MG63 (cell line): ENCODE measurements around the gene TRAPPC11. TPM values are rescaled to one million over a fixed set of nuclear protein-coding genes. Genes with fewer than 3 reads are reported as not detected.
A peak's percentile ranks its signal among the peaks of the same experiment; 100 is the strongest.
"Not testable (repeated sequence)": the region's sequence is repeated elsewhere in the genome, so short reads cannot be mapped to it uniquely, and the experiment has no call there.

Experiments used
- DNase-seq: peaks from one replicate; pipeline ENCODE4 v3.0.0-alpha.2; 2020
- H3K27me3 ChIP-seq: fragments of 250-450 bp; sonication (Bioruptor Pico); 2 replicates; pipeline ENCODE4 v1.5.1; 2020; ENCODE audit warnings: mild to moderate bottlenecking, moderate library complexity
- H3K36me3 ChIP-seq: fragments of 250-450 bp; sonication (Bioruptor Pico); 2 replicates; pipeline ENCODE4 v1.5.1; 2020; ENCODE audit warnings: mild to moderate bottlenecking, moderate library complexity
- H3K4me3 ChIP-seq: fragments of 250-450 bp; sonication (Bioruptor Pico); 2 replicates; pipeline ENCODE4 v1.5.1; 2020; ENCODE audit warnings: mild to moderate bottlenecking, moderate library complexity
- H3K9me3 ChIP-seq: fragments of 250-450 bp; sonication (Bioruptor Pico); 2 replicates; pipeline ENCODE4 v1.5.1; 2020; ENCODE audit warnings: mild to moderate bottlenecking, moderate library complexity
- total RNA-seq: library from RNA; depleted of rRNA; stranded (reverse); fragments of >200 nt; shearing (Covaris generic); gene quantifications from 2 replicates; pipeline ENCODE4 v1.2.3, GENCODE V29; 2014; ENCODE audit warnings: low replicate concordance

TRAPPC11 gene
- total RNA-seq, 1 experiment from 2014 or later = 20.3 TPM

- Histone ChIP-seq H3K9me3 (no peaks in the 10 kb centered on the region), H3K36me3 (peaks cover 62% of the 10 kb centered on the region), H3K27me3 (no peaks in the 10 kb centered on the region), H3K4me3 (no peak overlapping the region)
- DNase-seq = no peak
These were observed 22.0 kb downstream of the TRAPPC11 start for GRCh38 chr4:183681119-183681518.

DNA sequence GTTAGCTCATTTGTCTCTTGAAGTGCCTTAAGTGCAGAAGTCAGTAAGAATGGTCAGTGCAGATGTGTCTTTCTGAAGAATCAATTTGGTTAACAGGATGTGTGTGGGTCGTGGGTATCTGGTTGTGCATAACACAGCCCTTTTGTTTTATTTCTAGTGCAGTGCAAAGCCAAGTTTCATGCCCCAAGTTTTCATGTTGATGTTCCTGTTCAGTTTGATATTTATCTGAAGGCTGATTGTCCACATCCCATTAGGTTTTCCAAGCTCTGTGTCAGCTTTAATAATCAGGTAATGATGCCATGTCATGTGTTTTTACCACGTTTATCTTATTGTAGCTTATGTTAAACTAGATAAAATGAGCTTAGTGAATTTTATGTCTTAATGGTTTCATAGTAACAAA lies 27.4 kb downstream of the TRAPPC11 start:
- H3K36me3 ChIP-seq = peaks cover 49% of the 10 kb centered on the region
- no peak for DNase-seq
- H3K27me3 ChIP-seq = no peaks in the 10 kb centered on the region
- H3K9me3 ChIP-seq = no peaks in the 10 kb centered on the region
- H3K4me3 ChIP-seq = no peak overlapping the region

- Histone ChIP-seq H3K9me3 (no peaks in the 10 kb centered on the region), H3K4me3 (no peak overlapping the region), H3K27me3 (no peaks in the 10 kb centered on the region), H3K36me3 (peaks cover 51% of the 10 kb centered on the region)
- no peak for DNase-seq
These were observed 29.1 kb downstream of the TRAPPC11 start for GRCh38 chr4:183688216-183688615.

GRCh38 chr4:183691006-183691405 lies 31.9 kb downstream of the TRAPPC11 start:
- no peaks in the 10 kb centered on the region for H3K27me3 ChIP-seq
- H3K36me3 ChIP-seq = peaks cover 58% of the 10 kb centered on the region
- no peak overlapping the region for H3K4me3 ChIP-seq
- no peak for DNase-seq
- no peaks in the 10 kb centered on the region for H3K9me3 ChIP-seq

- no peak for DNase-seq
- Histone ChIP-seq H3K27me3 (no peaks in the 10 kb centered on the region), H3K4me3 (no peak overlapping the region), H3K36me3 (peaks cover 57% of the 10 kb centered on the region), H3K9me3 (no peaks in the 10 kb centered on the region)
These were observed 32.8 kb downstream of the TRAPPC11 start for GRCh38 chr4:183691897-183692296.

GRCh38 chr4:183698909-183699308 lies 39.8 kb downstream of the TRAPPC11 start:
- H3K4me3 ChIP-seq = no peak overlapping the region
- DNase-seq = no peak
- no peaks in the 10 kb centered on the region for H3K27me3 ChIP-seq
- peaks cover 77% of the 10 kb centered on the region for H3K36me3 ChIP-seq
- no peaks in the 10 kb centered on the region for H3K9me3 ChIP-seq

DNA sequence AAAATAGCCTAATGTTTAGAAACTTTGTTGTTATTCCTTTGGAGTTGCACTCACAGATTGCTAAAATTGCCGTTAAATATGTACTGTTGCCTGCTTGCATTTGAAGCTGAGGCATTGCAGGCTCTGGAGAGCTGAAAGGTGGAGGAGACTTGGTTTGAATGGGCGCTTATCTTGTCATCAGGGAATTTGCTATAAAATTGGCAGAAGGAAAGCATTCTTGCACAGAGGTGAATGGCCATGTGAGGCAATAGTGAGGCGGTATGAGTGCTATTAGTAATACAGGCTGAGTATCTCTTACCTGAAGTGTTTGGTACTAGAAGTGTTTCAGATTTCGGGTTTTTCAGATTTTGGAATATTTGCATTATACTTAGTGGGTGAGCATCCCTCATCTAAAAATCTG lies 41.3 kb downstream of the TRAPPC11 start:
- Histone ChIP-seq H3K4me3 (no peak overlapping the region), H3K9me3 (no peaks in the 10 kb centered on the region), H3K27me3 (no peaks in the 10 kb centered on the region), H3K36me3 (peaks cover 67% of the 10 kb centered on the region)
- no peak for DNase-seq

GRCh38 chr4:183702492-183702891 lies 43.4 kb downstream of the TRAPPC11 start:
- Histone ChIP-seq H3K27me3 (no peaks in the 10 kb centered on the region), H3K36me3 (peaks cover 68% of the 10 kb centered on the region), H3K4me3 (no peak overlapping the region), H3K9me3 (no peaks in the 10 kb centered on the region)
- DNase-seq = no peak

GRCh38 chr4:183714626-183715025 lies 55.5 kb downstream of the TRAPPC11 start:
- Histone ChIP-seq H3K4me3 (no peak overlapping the region), H3K36me3 (peaks cover 24% of the 10 kb centered on the region), H3K27me3 (no peaks in the 10 kb centered on the region), H3K9me3 (no peaks in the 10 kb centered on the region)
- DNase-seq = no peak

- no peak overlapping the region for H3K4me3 ChIP-seq
- no peaks in the 10 kb centered on the region for H3K27me3 ChIP-seq
- no peaks in the 10 kb centered on the region for H3K9me3 ChIP-seq
- no peak for DNase-seq
- peaks cover 21% of the 10 kb centered on the region for H3K36me3 ChIP-seq
These were observed 57.2 kb downstream of the TRAPPC11 start for GRCh38 chr4:183716302-183716701.

DNA sequence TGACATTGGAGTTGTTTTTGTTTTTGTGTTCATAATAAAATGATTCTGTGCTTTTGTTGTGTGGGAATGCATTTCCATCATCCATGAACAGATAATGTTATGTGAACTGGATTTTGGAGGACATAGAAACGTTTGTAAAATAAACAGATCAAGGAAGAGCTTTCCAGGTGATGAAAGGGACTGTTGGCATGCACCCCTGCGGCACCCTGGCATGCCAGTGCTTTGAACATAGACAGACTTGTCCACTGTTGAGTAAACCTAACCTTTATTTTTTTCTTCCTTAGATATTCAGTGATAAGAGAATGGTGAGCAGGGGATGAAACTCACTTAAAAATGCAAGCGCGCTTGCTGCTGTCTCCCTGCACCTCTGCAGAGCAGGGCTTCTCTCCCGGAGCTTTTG lies 59.8 kb downstream of the TRAPPC11 start:
- no peak for DNase-seq
- Histone ChIP-seq H3K36me3 (peaks cover 2% of the 10 kb centered on the region), H3K9me3 (no peaks in the 10 kb centered on the region), H3K4me3 (no peak overlapping the region), H3K27me3 (no peaks in the 10 kb centered on the region)

GRCh38 chr4:183721207-183722081 lies 62.4 kb downstream of the TRAPPC11 start:
- no peak for DNase-seq
- no peaks in the 10 kb centered on the region for H3K27me3 ChIP-seq
- no peaks in the 10 kb centered on the region for H3K9me3 ChIP-seq
- no peaks in the 10 kb centered on the region for H3K36me3 ChIP-seq
- no peak overlapping the region; the same call in 1 of the 2 replicates for H3K4me3 ChIP-seq

- Histone ChIP-seq H3K9me3 (no peaks in the 10 kb centered on the region), H3K27me3 (no peaks in the 10 kb centered on the region), H3K4me3 (peak overlapping the region; percentile 33), H3K36me3 (no peaks in the 10 kb centered on the region)
- peak; percentile 66 for DNase-seq
These were observed 63.9 kb downstream of the TRAPPC11 start for GRCh38 chr4:183722731-183723560.

DNA sequence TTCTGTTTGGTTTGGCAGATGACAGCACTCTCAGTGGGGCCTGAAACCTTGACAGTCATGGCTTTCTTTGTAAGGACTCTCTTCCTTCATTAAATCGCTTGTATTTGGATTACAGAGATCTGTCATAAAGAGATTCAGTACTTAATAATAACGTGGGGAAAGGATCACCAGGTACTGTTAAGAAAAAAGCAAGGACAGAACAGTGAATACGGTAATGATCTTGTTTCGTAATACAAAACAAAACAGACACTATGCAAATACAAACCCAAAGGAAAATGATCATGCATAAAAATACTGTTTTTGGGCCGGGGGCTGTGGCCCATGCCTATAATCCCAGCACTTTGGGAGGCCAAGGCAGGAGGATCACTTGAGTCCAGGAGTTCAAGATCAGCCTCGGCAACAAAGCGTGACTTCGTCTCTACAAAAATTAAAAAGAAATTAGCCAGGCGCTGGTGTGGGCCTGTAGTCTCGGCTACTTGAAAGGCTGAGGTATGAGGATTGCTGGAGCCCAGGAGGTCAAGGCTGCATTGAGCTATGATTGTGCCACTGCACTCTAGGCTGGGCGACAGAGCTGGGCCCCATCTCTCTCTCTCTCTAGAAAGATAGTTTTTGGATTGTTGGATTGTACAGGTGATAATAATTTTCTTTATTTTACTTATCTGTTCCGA lies 64.6 kb downstream of the TRAPPC11 start:
- no peak for DNase-seq

DNA sequence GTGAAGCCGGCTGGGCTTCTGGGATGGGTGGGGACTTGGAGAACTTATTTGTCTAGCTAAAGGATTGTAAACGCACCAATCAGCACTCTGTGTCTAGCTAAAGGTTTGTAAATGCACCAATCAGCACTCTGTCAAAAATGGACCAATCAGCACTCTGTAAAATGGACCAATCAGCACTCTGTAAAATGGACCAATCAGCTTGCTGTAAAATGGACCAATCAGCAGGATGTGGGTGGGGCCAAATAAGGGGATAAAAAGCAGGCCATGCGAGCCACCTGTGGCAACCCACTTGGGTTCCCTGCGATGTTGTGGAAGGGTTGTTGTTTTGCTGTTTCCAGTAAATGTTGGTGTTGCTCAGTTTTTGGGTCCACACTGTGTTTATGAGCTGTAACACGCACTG lies 66.5 kb downstream of the TRAPPC11 start:
- H3K4me3 ChIP-seq, H3K9me3 ChIP-seq, H3K36me3 ChIP-seq, DNase-seq, H3K27me3 ChIP-seq: not testable (repeated sequence)

More for the DNA sequence above, 64.6 kb downstream of the TRAPPC11 start:
- H3K27me3 ChIP-seq = no peaks in the 10 kb centered on the region
- H3K36me3 ChIP-seq = no peaks in the 10 kb centered on the region
- no peaks in the 10 kb centered on the region for H3K9me3 ChIP-seq
- no peak overlapping the region for H3K4me3 ChIP-seq

DNA sequence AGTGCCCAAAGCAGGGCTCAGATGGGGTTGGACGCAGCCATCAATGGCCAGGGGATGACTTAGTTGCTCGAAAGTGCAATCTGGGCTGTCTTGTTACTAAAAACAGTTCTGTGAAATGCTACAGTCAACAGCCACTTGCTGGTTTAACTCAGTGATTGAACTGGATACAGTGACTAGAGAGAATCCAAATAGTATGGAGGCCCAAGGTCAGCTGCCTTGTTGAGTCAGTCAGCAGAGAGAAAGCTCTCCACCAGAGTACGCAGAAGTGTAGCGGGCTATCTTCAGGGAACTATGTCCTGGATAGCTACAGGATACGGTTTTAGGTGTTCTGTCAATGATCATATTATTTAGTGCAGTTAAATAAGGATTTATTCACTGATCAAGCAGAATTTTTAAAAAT lies 68.4 kb downstream of the TRAPPC11 start:
- no peaks in the 10 kb centered on the region for H3K9me3 ChIP-seq
- no peaks in the 10 kb centered on the region for H3K27me3 ChIP-seq
- DNase-seq = no peak
- no peak overlapping the region for H3K4me3 ChIP-seq
- no peaks in the 10 kb centered on the region for H3K36me3 ChIP-seq
